Osteocyte (in vitro differentiated cells): ENCODE results near the gene USF2. TPM values are rescaled to one million over a fixed set of nuclear protein-coding genes. Genes with fewer than 3 reads are reported as not detected.

Source experiments
- DNase-seq: peaks from one replicate; pipeline ENCODE4 v3.0.0; 2021; ENCODE audit warnings: mixed read lengths; ENCODE audit not compliant: unreplicated experiment; ENCODE audit errors: extremely low spot score
- H3K27ac Mint-ChIP-seq: one replicate; pipeline ENCODE4 v1.8.0; 2021; ENCODE audit warnings: mild to moderate bottlenecking, mixed read lengths; ENCODE audit not compliant: unreplicated experiment
- H3K27me3 Mint-ChIP-seq: one replicate; pipeline ENCODE4 v1.8.0; 2021; ENCODE audit warnings: mixed read lengths; ENCODE audit not compliant: unreplicated experiment
- H3K36me3 Mint-ChIP-seq: one replicate; pipeline ENCODE4 v1.8.0; 2021; ENCODE audit warnings: mixed read lengths; ENCODE audit not compliant: unreplicated experiment
- H3K4me1 Mint-ChIP-seq: one replicate; pipeline ENCODE4 v1.8.0; 2021; ENCODE audit warnings: mixed read lengths; ENCODE audit not compliant: unreplicated experiment
- H3K4me3 Mint-ChIP-seq: one replicate; pipeline ENCODE4 v1.8.0; 2021; ENCODE audit warnings: mild to moderate bottlenecking, moderate library complexity, mixed read lengths; ENCODE audit not compliant: unreplicated experiment
- H3K9me3 Mint-ChIP-seq: one replicate; pipeline ENCODE4 v1.8.0; 2021; ENCODE audit warnings: mixed read lengths; ENCODE audit not compliant: unreplicated experiment
- total RNA-seq: library from RNA; stranded (reverse); gene quantifications from 2 replicates; pipeline ENCODE4 v1.2.1, GENCODE V29; 2021
- TF ChIP-seq, protein P1 (sequence below): fragments of 200-600 bp; sonication (generic); IDR thresholded peaks from 2 replicates; pipeline ENCODE4 v1.5.0; 2021; ENCODE audit warnings: antibody characterized with exemption, mild to moderate bottlenecking, moderate library complexity

USF2 gene
- total RNA-seq, 1 donor from 2014 or later = 112 TPM

DNA sequence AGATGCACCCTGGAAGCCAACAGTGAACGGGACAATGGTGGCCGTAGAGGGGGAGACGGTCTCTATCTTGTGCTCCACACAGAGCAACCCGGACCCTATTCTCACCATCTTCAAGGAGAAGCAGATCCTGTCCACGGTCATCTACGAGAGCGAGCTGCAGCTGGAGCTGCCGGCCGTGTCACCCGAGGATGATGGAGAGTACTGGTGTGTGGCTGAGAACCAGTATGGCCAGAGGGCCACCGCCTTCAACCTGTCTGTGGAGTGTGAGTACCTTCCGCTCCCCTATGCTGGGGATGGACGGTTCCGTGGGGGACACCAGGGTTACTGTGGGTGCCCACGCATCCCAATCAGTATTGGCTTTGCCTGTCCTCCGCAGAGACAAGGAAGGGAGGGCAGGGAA, 33.7 kb downstream of the USF2 start:
- DNase-seq = no peak
- TF ChIP-seq, protein P1, sequence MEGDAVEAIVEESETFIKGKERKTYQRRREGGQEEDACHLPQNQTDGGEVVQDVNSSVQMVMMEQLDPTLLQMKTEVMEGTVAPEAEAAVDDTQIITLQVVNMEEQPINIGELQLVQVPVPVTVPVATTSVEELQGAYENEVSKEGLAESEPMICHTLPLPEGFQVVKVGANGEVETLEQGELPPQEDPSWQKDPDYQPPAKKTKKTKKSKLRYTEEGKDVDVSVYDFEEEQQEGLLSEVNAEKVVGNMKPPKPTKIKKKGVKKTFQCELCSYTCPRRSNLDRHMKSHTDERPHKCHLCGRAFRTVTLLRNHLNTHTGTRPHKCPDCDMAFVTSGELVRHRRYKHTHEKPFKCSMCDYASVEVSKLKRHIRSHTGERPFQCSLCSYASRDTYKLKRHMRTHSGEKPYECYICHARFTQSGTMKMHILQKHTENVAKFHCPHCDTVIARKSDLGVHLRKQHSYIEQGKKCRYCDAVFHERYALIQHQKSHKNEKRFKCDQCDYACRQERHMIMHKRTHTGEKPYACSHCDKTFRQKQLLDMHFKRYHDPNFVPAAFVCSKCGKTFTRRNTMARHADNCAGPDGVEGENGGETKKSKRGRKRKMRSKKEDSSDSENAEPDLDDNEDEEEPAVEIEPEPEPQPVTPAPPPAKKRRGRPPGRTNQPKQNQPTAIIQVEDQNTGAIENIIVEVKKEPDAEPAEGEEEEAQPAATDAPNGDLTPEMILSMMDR = no peak
- H3K27ac Mint-ChIP-seq = no peak overlapping the region
- H3K36me3 Mint-ChIP-seq = no peaks in the 10 kb centered on the region
- no peaks in the 10 kb centered on the region for H3K27me3 Mint-ChIP-seq
- H3K9me3 Mint-ChIP-seq = no peaks in the 10 kb centered on the region
- no peak overlapping the region for H3K4me3 Mint-ChIP-seq
- no peaks in the 10 kb centered on the region for H3K4me1 Mint-ChIP-seq

DNA sequence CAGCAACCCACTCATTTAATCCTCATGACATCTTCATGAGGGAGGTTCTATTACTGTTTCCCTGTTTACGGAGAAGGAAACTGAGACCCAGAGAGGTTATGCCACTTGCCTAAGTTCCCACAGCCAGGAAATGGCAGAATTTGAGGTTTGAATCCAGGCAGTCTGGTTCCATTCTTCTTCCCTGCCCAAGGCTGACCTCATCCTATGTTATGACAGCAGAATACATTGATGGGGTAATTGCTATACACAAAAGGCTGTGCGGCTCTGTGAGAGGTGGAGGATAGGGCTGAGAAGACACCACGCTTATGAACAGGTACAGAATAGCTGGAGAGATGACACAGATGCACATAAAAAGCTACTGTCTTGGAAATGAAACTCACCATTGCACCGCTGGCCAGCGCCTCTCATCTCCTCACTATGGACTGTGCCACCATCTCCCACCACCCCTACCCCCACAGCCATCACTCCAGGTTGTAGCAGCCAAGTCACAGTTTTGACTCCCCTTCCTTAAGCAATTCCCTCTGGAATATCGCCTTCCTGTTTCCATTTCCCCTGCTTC, 34.7 kb downstream of the USF2 start:
- H3K27ac Mint-ChIP-seq = no peak overlapping the region
- no peaks in the 10 kb centered on the region for H3K9me3 Mint-ChIP-seq
- TF ChIP-seq, protein P1 = no peak
- H3K4me3 Mint-ChIP-seq = no peak overlapping the region
- H3K27me3 Mint-ChIP-seq = peaks cover 4% of the 10 kb centered on the region
- H3K36me3 Mint-ChIP-seq = no peaks in the 10 kb centered on the region
- DNase-seq = no peak
- H3K4me1 Mint-ChIP-seq = no peaks in the 10 kb centered on the region

DNA sequence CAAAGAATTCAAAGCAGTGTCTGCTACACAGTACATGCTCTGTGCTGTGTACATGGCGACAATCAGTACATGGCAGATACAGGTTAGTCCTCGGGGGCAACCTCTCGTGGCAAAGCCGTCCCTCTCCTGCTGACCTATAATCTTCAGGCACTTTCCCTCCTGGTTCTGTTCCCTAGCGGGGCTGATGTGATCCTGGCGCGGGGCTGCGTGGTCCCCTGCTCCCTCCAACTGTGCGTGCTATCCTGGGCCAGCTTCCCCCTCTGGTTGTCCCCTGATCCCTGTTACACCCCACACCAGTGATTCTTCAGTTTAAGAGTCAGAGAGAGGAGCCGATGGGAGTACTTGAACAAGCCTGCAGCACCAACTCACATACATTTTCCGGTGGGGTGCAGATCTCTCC, 35.3 kb downstream of the USF2 start:
- TF ChIP-seq, protein P1 = no peak
- Mint-ChIP-seq H3K27me3 (peaks cover 4% of the 10 kb centered on the region), H3K4me3 (no peak overlapping the region), H3K4me1 (no peaks in the 10 kb centered on the region), H3K9me3 (no peaks in the 10 kb centered on the region), H3K36me3 (no peaks in the 10 kb centered on the region), H3K27ac (no peak overlapping the region)
- no peak for DNase-seq

DNA sequence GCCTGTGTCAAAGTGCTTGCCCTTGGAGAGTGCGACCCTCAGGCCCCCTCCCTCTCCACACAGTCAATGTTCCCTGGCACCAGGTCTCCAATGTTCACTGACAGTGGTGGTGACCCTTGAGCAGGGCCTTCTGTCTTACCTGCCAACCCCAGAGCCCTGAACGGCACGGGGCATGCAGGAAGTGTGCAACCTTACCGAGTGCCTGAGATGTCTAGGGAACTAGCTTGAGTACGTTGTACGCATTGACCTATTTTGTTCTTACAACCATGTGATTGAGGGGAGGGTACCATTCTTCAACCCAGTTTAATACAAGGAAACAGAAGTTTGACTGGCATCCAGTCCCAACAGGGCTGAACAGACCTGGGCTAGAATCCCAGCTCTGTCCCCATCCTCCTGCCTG, 36.4 kb downstream of the USF2 start:
- TF ChIP-seq, protein P1 = no peak
- no peak overlapping the region for H3K4me3 Mint-ChIP-seq
- H3K36me3 Mint-ChIP-seq = no peaks in the 10 kb centered on the region
- DNase-seq = no peak
- H3K27me3 Mint-ChIP-seq = peaks cover 4% of the 10 kb centered on the region
- H3K9me3 Mint-ChIP-seq = no peaks in the 10 kb centered on the region
- H3K4me1 Mint-ChIP-seq = no peaks in the 10 kb centered on the region
- no peak overlapping the region for H3K27ac Mint-ChIP-seq

DNA sequence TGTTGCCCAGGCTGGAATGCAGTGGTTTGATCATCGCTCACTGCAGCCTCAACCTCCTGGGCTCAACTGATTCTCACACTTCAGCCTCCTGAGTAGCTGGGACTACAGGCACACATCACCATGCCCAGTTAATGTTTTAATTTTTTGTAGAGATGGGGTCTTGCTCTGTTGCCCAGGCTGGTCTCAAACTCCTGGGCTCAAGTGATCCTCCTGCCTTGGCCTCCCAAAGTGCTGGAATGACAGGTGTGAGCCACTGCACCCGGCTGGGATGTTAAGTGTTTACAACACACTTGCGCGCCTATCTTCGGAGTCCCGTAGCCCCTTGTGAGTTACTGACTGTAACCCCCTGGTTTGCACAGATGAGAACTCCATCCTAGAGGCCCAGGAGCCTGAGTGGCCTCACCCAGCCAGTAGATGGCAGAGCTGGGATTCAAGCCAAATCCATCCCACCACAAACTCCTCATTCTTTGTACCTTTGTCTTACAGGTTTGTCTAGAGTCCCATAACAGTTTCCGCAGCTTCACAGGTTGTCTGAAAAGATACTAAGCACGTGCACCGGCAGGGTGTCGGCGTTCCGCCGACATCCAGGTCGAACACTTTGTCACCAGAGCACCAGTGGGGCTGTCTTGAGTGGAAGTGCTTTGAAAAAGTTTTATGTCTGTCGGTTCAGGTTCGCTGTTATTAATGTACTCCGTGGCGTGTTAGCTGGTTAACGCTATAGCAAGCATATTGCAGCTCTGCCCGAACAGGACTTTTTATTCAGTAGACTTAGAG, 37.9 kb downstream of the USF2 start:
- Mint-ChIP-seq H3K27me3 (peaks cover 4% of the 10 kb centered on the region), H3K27ac (no peak overlapping the region), H3K4me3 (no peak overlapping the region), H3K9me3 (no peaks in the 10 kb centered on the region), H3K36me3 (no peaks in the 10 kb centered on the region), H3K4me1 (no peaks in the 10 kb centered on the region)
- TF ChIP-seq, protein P1 = peak; percentile 43
- no peak for DNase-seq
